GM23248 (cell line): ENCODE measurements around the gene CLPTM1. TPM values are rescaled to one million over a fixed set of nuclear protein-coding genes. Genes with fewer than 3 reads are reported as not detected.
A peak's percentile ranks its signal among the peaks of the same experiment; 100 is the strongest.

ENCODE experiments used
- DNase-seq: peaks from one replicate; pipeline ENCODE4 v3.0.0-alpha.2; 2015
- H2AFZ ChIP-seq: fragments of 200-600 bp; sonication (generic); 2 replicates; pipeline ENCODE4 v1.6.1; 2016; ENCODE audit warnings: antibody characterized with exemption
- H3F3A ChIP-seq: fragments of 200-600 bp; sonication (generic); 2 replicates; pipeline ENCODE4 v1.6.1; 2016; ENCODE audit warnings: mild to moderate bottlenecking, antibody characterized with exemption, mixed run types; ENCODE audit not compliant: insufficient read depth
- H3K27ac ChIP-seq: fragments of 200-600 bp; sonication (generic); 2 replicates; pipeline ENCODE4 v1.5.1; 2016; ENCODE audit warnings: mild to moderate bottlenecking
- H3K27me3 ChIP-seq: fragments of 200-600 bp; sonication (generic); replicated peaks from 2 replicates; pipeline ENCODE4 v1.6.1; 2016; ENCODE audit warnings: mild to moderate bottlenecking; ENCODE audit not compliant: insufficient read depth
- H3K36me3 ChIP-seq: fragments of 200-600 bp; sonication (generic); 2 replicates; pipeline ENCODE4 v1.6.1; 2016; ENCODE audit warnings: low read depth, mild to moderate bottlenecking
- H3K4me1 ChIP-seq: fragments of 200-600 bp; sonication (generic); 2 replicates; pipeline ENCODE4 v1.6.1; 2016; ENCODE audit warnings: mild to moderate bottlenecking; ENCODE audit not compliant: insufficient read depth
- H3K4me2 ChIP-seq: fragments of 200-600 bp; sonication (generic); one replicate; pipeline ENCODE4 v1.6.1; 2016; ENCODE audit warnings: mild to moderate bottlenecking; ENCODE audit not compliant: unreplicated experiment
- H3K4me3 ChIP-seq: fragments of 200-600 bp; sonication (generic); 2 replicates; pipeline ENCODE4 v1.5.1; 2016; ENCODE audit warnings: mild to moderate bottlenecking
- H3K79me2 ChIP-seq: fragments of 200-600 bp; sonication (generic); 2 replicates; pipeline ENCODE4 v1.6.1; 2016; ENCODE audit warnings: mild to moderate bottlenecking; ENCODE audit not compliant: insufficient read depth
- H3K9ac ChIP-seq: fragments of 200-600 bp; sonication (generic); 2 replicates; pipeline ENCODE4 v1.6.1; 2016; ENCODE audit warnings: mild to moderate bottlenecking
- H3K9me2 ChIP-seq: fragments of 200-600 bp; sonication (generic); 2 replicates; pipeline ENCODE4 v1.6.1; 2016; ENCODE audit warnings: mixed run types, mild to moderate bottlenecking, moderate library complexity; ENCODE audit not compliant: insufficient read depth
- H3K9me3 ChIP-seq: fragments of 200-600 bp; sonication (generic); one replicate; pipeline ENCODE4 v1.6.1; 2017; ENCODE audit warnings: low read depth
- H4K20me1 ChIP-seq: fragments of 200-600 bp; sonication (generic); 2 replicates; pipeline ENCODE4 v1.6.0; 2016; ENCODE audit not compliant: insufficient read depth
- EZH2 ChIP-seq: fragments of 200-600 bp; sonication (generic); IDR thresholded peaks from 2 replicates; pipeline ENCODE4 v1.6.1; 2018; ENCODE audit warnings: antibody characterized with exemption, mild to moderate bottlenecking; ENCODE audit not compliant: insufficient read depth, poor library complexity, severe bottlenecking
- EZH2phosphoT487 ChIP-seq: fragments of 200-600 bp; sonication (generic); IDR thresholded peaks from 2 replicates; pipeline ENCODE4 v1.6.1; 2018; ENCODE audit warnings: antibody characterized with exemption, moderate library complexity, mild to moderate bottlenecking, low read depth; ENCODE audit not compliant: insufficient read depth
- WGBS, 2 experiments: methylation state at CpG; one replicate each; pipeline ENCODE4 v1.1.6; 2015 to 2017; ENCODE audit warnings: low lambda C conversion rate in 2 of 2, low coverage in 1 of 2; ENCODE audit errors: missing lambda C conversion rate in 2 of 2; 5-methylcytosine and 5-hydroxymethylcytosine counted together
- in situ Hi-C: fragments of 300-500 bp; cut with MboI; formaldehyde crosslinking; loops from 2 replicates; pipeline ENCODE4 v1.15.0; 2020
- polyA plus RNA-seq: library from polyadenylated mRNA; unstranded; fragments of >200 nt; fragmentation: Nextera tagmentation; extraction: Ambion mirVana; gene quantifications from 2 replicates; pipeline ENCODE4 v1.2.1, GENCODE V29; 2016
- total RNA-seq: library from RNA; depleted of rRNA; stranded (reverse); fragments of >200 nt; shearing (Covaris generic); gene quantifications from 2 replicates; pipeline ENCODE4 v1.2.3, GENCODE V29; 2014; rRNA removed

The CLPTM1 gene, protein sequence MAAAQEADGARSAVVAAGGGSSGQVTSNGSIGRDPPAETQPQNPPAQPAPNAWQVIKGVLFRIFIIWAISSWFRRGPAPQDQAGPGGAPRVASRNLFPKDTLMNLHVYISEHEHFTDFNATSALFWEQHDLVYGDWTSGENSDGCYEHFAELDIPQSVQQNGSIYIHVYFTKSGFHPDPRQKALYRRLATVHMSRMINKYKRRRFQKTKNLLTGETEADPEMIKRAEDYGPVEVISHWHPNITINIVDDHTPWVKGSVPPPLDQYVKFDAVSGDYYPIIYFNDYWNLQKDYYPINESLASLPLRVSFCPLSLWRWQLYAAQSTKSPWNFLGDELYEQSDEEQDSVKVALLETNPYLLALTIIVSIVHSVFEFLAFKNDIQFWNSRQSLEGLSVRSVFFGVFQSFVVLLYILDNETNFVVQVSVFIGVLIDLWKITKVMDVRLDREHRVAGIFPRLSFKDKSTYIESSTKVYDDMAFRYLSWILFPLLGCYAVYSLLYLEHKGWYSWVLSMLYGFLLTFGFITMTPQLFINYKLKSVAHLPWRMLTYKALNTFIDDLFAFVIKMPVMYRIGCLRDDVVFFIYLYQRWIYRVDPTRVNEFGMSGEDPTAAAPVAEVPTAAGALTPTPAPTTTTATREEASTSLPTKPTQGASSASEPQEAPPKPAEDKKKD
- total RNA-seq (40.5 and 42.5 TPM in 2 replicates), polyA plus RNA-seq (103 and 109 TPM in 2 replicates)

DNA sequence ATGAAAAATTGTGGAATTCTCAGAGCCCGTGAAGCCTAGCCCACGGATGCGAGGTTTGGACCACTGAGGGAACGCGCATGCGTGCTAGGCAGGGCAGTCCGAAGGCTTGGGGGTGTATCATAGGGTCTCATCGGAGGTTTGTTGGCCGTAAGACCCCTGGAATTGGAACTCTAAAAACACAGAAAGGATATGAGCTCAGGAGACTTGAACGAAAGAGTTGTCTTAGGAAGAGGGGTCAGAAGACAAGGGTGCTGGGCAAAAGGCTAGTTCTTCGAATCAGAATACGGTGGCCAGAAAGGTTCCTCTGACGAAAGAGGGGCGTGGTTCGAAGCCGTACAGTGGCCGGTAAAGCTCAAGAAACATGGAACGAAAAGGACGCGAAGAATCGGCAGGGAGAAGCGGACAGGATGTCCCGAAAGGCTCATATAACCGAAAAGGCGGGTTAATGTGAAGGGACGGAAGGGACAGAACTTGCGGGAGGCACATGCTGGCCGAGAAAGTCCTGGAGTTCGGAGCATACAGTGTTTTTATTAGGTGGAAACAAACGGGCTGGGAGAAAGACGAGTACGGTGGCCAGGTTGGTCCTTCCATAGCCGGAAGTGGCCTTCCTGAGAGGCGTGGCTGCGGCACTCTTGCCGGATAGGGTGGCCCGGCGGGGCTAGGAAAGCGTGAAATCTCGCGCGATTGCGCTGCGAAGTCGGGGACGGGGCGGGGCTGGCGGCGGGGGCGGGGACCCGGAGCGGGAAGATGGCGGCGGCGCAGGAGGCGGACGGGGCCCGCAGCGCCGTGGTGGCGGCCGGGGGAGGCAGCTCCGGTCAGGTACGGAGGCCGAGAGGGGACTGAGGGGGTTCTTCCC, at the start of gene CLPTM1:
TSS of gene CLPTM1 (plus strand) at position 732 of the 856 bp plus-strand sequence. CDS start at position 748, 16 bp downstream.
- H3K4me2 ChIP-seq, result peak within 1 kb of the TSS; percentile 99
- no peaks in the 10 kb centered on the region for H3K36me3 ChIP-seq
- WGBS, 2 experiments, result 1% methylated on average over 38 to 62 of the region's 65 CpGs
- H3K27ac ChIP-seq, result peak within 1 kb of the TSS; percentile 83
- H3F3A ChIP-seq, result peaks cover 13% of the 10 kb centered on the region
- peak within 1 kb of the TSS; percentile 93 for H3K4me3 ChIP-seq
- peaks cover 59% of the 10 kb centered on the region for H3K79me2 ChIP-seq
- no peaks in the 10 kb centered on the region for H3K27me3 ChIP-seq
- peak; percentile 100 for DNase-seq
- H3K9me2 ChIP-seq, result no peaks in the 10 kb centered on the region
- H4K20me1 ChIP-seq, result no peaks in the 10 kb centered on the region; the same call in 1 of the 2 replicates
- no peak for TF ChIP-seq EZH2phosphoT487
- TF ChIP-seq EZH2, result no peak
- in situ Hi-C loops, result no loop called here
- H3K4me1 ChIP-seq, result peaks cover 18% of the 10 kb centered on the region
- H3K9me3 ChIP-seq, result no peaks in the 10 kb centered on the region
- peak within 1 kb of the TSS; percentile 96 for H2AFZ ChIP-seq
- peak within 1 kb of the TSS; percentile 95 for H3K9ac ChIP-seq

DNA sequence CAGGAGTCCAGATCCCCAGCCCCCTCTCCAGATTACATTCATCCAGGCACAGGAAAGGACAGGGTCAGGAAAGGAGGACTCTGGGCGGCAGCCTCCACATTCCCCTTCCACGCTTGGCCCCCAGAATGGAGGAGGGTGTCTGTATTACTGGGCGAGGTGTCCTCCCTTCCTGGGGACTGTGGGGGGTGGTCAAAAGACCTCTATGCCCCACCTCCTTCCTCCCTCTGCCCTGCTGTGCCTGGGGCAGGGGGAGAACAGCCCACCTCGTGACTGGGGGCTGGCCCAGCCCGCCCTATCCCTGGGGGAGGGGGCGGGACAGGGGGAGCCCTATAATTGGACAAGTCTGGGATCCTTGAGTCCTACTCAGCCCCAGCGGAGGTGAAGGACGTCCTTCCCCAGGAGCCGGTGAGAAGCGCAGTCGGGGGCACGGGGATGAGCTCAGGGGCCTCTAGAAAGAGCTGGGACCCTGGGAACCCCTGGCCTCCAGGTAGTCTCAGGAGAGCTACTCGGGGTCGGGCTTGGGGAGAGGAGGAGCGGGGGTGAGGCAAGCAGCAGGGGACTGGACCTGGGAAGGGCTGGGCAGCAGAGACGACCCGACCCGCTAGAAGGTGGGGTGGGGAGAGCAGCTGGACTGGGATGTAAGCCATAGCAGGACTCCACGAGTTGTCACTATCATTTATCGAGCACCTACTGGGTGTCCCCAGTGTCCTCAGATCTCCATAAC, 49.6 kb upstream of the CLPTM1 start, which contains the start of gene APOE:
TSS of gene APOE (plus strand) at position 360 of the 724 bp plus-strand sequence. CDS start 829 bp downstream, outside the sequence.
- H4K20me1 ChIP-seq, result no peaks in the 10 kb centered on the region
- peaks cover 14% of the 10 kb centered on the region for H3K27me3 ChIP-seq
- 0 out of 2 replicates have a peak within 1 kb of the TSS, but pooled peaks have one; percentile 7 for H2AFZ ChIP-seq
- no peaks in the 10 kb centered on the region; the same call in 1 of the 2 replicates for H3K4me1 ChIP-seq
- in situ Hi-C loops, result no loop called here
- DNase-seq, result peak; percentile 18
- peak within 1 kb of the TSS; percentile 32 for H3K4me2 ChIP-seq
- H3F3A ChIP-seq, result no peaks in the 10 kb centered on the region
- no peak within 1 kb of the TSS for H3K27ac ChIP-seq
- no peak within 1 kb of the TSS for H3K9ac ChIP-seq
- H3K4me3 ChIP-seq, result no peak within 1 kb of the TSS
- no peaks in the 10 kb centered on the region for H3K9me2 ChIP-seq
- no peaks in the 10 kb centered on the region for H3K9me3 ChIP-seq
- no peaks in the 10 kb centered on the region; the same call in 1 of the 2 replicates for H3K36me3 ChIP-seq
- 4 to 5% methylated on average over 15 to 20 of the region's 20 CpGs for WGBS, 2 experiments
- no peaks in the 10 kb centered on the region for H3K79me2 ChIP-seq
- TF ChIP-seq EZH2phosphoT487, result no peak
- TF ChIP-seq EZH2, result no peak

DNA sequence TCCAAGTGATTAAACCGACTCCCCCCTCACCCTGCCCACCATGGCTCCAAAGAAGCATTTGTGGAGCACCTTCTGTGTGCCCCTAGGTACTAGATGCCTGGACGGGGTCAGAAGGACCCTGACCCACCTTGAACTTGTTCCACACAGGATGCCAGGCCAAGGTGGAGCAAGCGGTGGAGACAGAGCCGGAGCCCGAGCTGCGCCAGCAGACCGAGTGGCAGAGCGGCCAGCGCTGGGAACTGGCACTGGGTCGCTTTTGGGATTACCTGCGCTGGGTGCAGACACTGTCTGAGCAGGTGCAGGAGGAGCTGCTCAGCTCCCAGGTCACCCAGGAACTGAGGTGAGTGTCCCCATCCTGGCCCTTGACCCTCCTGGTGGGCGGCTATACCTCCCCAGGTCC, 47.6 kb upstream of the CLPTM1 start:
- in situ Hi-C loops, result no loop called here
- Histone ChIP-seq H4K20me1 (no peaks in the 10 kb centered on the region), H3K79me2 (no peaks in the 10 kb centered on the region), H3K9ac (no peak overlapping the region), H3K4me1 (no peaks in the 10 kb centered on the region; the same call in 1 of the 2 replicates), H2AFZ (no peak overlapping the region), H3F3A (no peaks in the 10 kb centered on the region), H3K9me2 (no peaks in the 10 kb centered on the region), H3K36me3 (no peaks in the 10 kb centered on the region), H3K4me2 (no peak overlapping the region), H3K27ac (no peak overlapping the region), H3K9me3 (no peaks in the 10 kb centered on the region), H3K27me3 (peaks cover 14% of the 10 kb centered on the region), H3K4me3 (no peak overlapping the region)
- TF ChIP-seq EZH2 (no peak), EZH2phosphoT487 (no peak)
- WGBS, 2 experiments, result 83% methylated on average over 12 of the region's 12 CpGs
- no peak for DNase-seq
